ENCODE data around the gene KRTAP22-1. TPM values are rescaled to one million over a fixed set of nuclear protein-coding genes. Genes with fewer than 3 reads are reported as not detected.

Gene KRTAP22-1
- total and polyA plus RNA-seq, 2 of the 4 experiments (the other 2 are of a cell fraction), result not detected

DNA sequence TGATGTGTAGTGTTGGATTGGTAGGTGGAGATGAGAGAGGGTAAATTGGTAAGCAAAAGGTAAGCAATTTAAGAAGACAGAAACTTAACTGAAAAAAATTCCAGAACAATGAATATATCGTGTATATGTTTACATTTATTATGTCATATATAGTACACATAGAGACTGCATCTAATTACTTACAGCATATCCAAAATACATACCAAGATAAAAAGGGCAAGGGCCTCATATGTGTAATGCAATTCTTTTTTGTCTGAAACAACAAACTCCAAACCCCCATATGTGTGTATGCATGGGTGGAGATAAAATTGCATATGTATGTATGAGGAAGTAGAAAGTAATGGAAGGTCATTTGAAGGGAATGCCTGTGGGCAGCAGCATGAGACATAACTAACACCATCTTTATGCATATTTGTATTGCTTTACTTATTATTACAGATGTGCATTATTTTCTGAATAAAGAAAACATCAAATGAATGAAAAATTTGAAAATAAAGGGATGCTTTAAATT lies 46.1 kb downstream of the KRTAP22-1 start:
- in situ Hi-C loops (cut with MboI; ENCODE audit: low sequenced_read_pairs), result no loop called here
- DNase-seq (no peak), ATAC-seq (ENCODE audit: low read depth) (no peak)
- no peaks in the 10 kb centered on the region for H3K79me1 ChIP-seq (ENCODE audit: low read depth in 1 of 2, low read length in 2 of 2)
- no peak overlapping the region for H3K14ac ChIP-seq (replicated peaks; ENCODE audit: low read depth, low read length)
- no peak overlapping the region for H3K23ac ChIP-seq (ENCODE audit: low read depth, low read length)
- no peak overlapping the region for H3K4me2 ChIP-seq (ENCODE audit: low read depth, low read length)
- H3K4ac ChIP-seq (ENCODE audit: low read depth, low read length), result no peak overlapping the region
- no peak overlapping the region for H3K27ac ChIP-seq (ENCODE audit: insufficient read depth, low read length)
- H4K5ac ChIP-seq (ENCODE audit: low read depth, low read length), result no peak overlapping the region
- H3K9ac ChIP-seq (ENCODE audit: low read depth, low read length), result no peak overlapping the region
- no peak overlapping the region for H2AK5ac ChIP-seq (ENCODE audit: low read depth, low read length)
- no peaks in the 10 kb centered on the region for H3K36me3 ChIP-seq (ENCODE audit: control insufficient read depth, insufficient read depth, low read length)
- no peak overlapping the region for H2BK5ac ChIP-seq (ENCODE audit: low read depth, low read length, poor library complexity, severe bottlenecking)
- H2AFZ ChIP-seq (replicated peaks; ENCODE audit: low read length, poor library complexity), result no peak overlapping the region
- intact Hi-C loops (cut with micrococcal nuclease), result no loop called here
- H4K20me1 ChIP-seq (ENCODE audit: insufficient read depth, low read length), result no peaks in the 10 kb centered on the region
- H3K27me3 ChIP-seq (ENCODE audit: control insufficient read depth, insufficient read depth, low read length), result no peaks in the 10 kb centered on the region
- no peaks in the 10 kb centered on the region for H3K4me1 ChIP-seq (ENCODE audit: control insufficient read depth, insufficient read depth, low read length)
- no TSS peak for BruUV-seq (replicated peaks)
- no peak overlapping the region for H3K56ac ChIP-seq (ENCODE audit: extremely low read depth, insufficient read depth, low read length)
- no peak overlapping the region for H3K18ac ChIP-seq (ENCODE audit: low read depth, low read length)
- no peak overlapping the region for H2BK20ac ChIP-seq (ENCODE audit: low read depth, low read length)
- dilution Hi-C loops (cut with HindIII; ENCODE audit: low sequenced_read_pairs, unreplicated experiment), result no loop called here
- peaks cover 4% of the 10 kb centered on the region; the same call in 1 of the 2 replicates for H3K9me3 ChIP-seq (ENCODE audit: control insufficient read depth, insufficient read depth, low read length)
- H2BK15ac ChIP-seq (ENCODE audit: low read depth, low read length), result no peak overlapping the region
- no peaks in the 10 kb centered on the region for H3K9me1 ChIP-seq (ENCODE audit: insufficient read depth, low read length)
- no peak overlapping the region for H2AK9ac ChIP-seq (replicated peaks; ENCODE audit: low read depth, low read length, poor library complexity)
- H4K8ac ChIP-seq (ENCODE audit: low read depth in 2 of 2, low read length in 2 of 2), result no peak overlapping the region
- ChIA-PET POLR2A (ENCODE audit: unreplicated experiment) (no interaction called here), CTCF (no interaction called here)
- no peak overlapping the region for H3K4me3 ChIP-seq (ENCODE audit: insufficient read depth, low read depth, low read length)
- no peak overlapping the region for H4K91ac ChIP-seq (ENCODE audit: insufficient read depth, low read depth, low read length)
- TF ChIP-seq SMC3 (IDR thresholded peaks at IDR 0.05; ENCODE audit: low read depth, low read length), result no peak
- TF ChIP-seq MXI1 (IDR thresholded peaks at IDR 0.05; ENCODE audit: borderline replicate concordance, low read depth, low read length), result no peak
- no peak for TF ChIP-seq RFX5 (IDR thresholded peaks at IDR 0.05; ENCODE audit: low read depth, low read length)
- TF ChIP-seq NFE2L2 (IDR thresholded peaks at IDR 0.05; ENCODE audit: low read depth, low read length), result no peak
- TF ChIP-seq POLR2A (IDR thresholded peaks at IDR 0.05; ENCODE audit: low read depth, low read length), result no peak
- no peak overlapping the region for H2BK120ac ChIP-seq (ENCODE audit: low read depth, low read length)
- WGBS, 2 experiments (ENCODE audit: extremely low coverage in 2 of 2, insufficient read length in 1 of 2), result no CpG with 5 or more reads among the region's 1 CpG

Small RNA genes within 50 kb of the gene (microRNA-seq; reads per million reads assigned to microRNA genes)
- not detected for gene KRTAP20-1 (ENCODE audit: insufficient read depth, insufficient read length)
- gene KRTAP20-3 (ENCODE audit: insufficient read depth, insufficient read length), result not detected
- gene KRTAP20-4 (ENCODE audit: insufficient read depth, insufficient read length), result not detected
- not detected for gene KRTAP22-1 (ENCODE audit: insufficient read depth, insufficient read length)
- gene KRTAP22-2 (ENCODE audit: insufficient read depth, insufficient read length), result not detected

Small RNA genes within 50 kb of the gene (small RNA-seq; reads per million reads assigned to genes)
- gene KRTAP20-1, result 0 reads per million in 5 experiments
- gene KRTAP20-3, result 0 reads per million in 5 experiments
- 0 reads per million in 5 experiments for gene KRTAP20-4
- 0 reads per million in 5 experiments for gene KRTAP22-1
- gene KRTAP22-2, result 0 reads per million in 5 experiments

Other genes with a start within 250 kb of the KRTAP22-1 start
- not detected in 2 replicates for gene KRTAP13-2, start 228.8 kb upstream of the KRTAP22-1 start, total RNA-seq (2012; rRNA removed)
- gene KRTAP13-2, start 228.8 kb upstream of the KRTAP22-1 start, polyA plus RNA-seq (2012; rRNA removed), result not detected in 2 replicates
- gene KRTAP13-1, start 205.1 kb upstream of the KRTAP22-1 start, total RNA-seq (2012; rRNA removed), result not detected in 2 replicates
- not detected in 2 replicates for gene KRTAP13-1, start 205.1 kb upstream of the KRTAP22-1 start, polyA plus RNA-seq (2012; rRNA removed)
- gene KRTAP13-3, start 175.2 kb upstream of the KRTAP22-1 start, total RNA-seq (2012; rRNA removed), result not detected in 2 replicates
- gene KRTAP13-3, start 175.2 kb upstream of the KRTAP22-1 start, polyA plus RNA-seq (2012; rRNA removed), result not detected in 2 replicates
- not detected in 2 replicates for gene KRTAP13-4, start 170.9 kb upstream of the KRTAP22-1 start, total RNA-seq (2012; rRNA removed)
- not detected in 2 replicates for gene KRTAP13-4, start 170.9 kb upstream of the KRTAP22-1 start, polyA plus RNA-seq (2012; rRNA removed)
- not detected in 2 replicates for gene KRTAP15-1, start 160.8 kb upstream of the KRTAP22-1 start, total RNA-seq (2012; rRNA removed)
- gene KRTAP15-1, start 160.8 kb upstream of the KRTAP22-1 start, polyA plus RNA-seq (2012; rRNA removed), result not detected in 2 replicates
- not detected in 2 replicates for gene KRTAP19-1, start 120.7 kb upstream of the KRTAP22-1 start, total RNA-seq (2012; rRNA removed)
- not detected in 2 replicates for gene KRTAP19-1, start 120.7 kb upstream of the KRTAP22-1 start, polyA plus RNA-seq (2012; rRNA removed)
- gene KRTAP19-2, start 113.7 kb upstream of the KRTAP22-1 start, total RNA-seq (2012; rRNA removed), result not detected in 2 replicates
- gene KRTAP19-2, start 113.7 kb upstream of the KRTAP22-1 start, polyA plus RNA-seq (2012; rRNA removed), result not detected in 2 replicates
- gene KRTAP19-3, start 109.1 kb upstream of the KRTAP22-1 start, total RNA-seq (2012; rRNA removed), result not detected in 2 replicates
- gene KRTAP19-3, start 109.1 kb upstream of the KRTAP22-1 start, polyA plus RNA-seq (2012; rRNA removed), result not detected in 2 replicates
- gene KRTAP19-4, start 103.9 kb upstream of the KRTAP22-1 start, total RNA-seq (2012; rRNA removed), result not detected in 2 replicates
- not detected in 2 replicates for gene KRTAP19-4, start 103.9 kb upstream of the KRTAP22-1 start, polyA plus RNA-seq (2012; rRNA removed)
- gene KRTAP19-5, start 98.9 kb upstream of the KRTAP22-1 start, total RNA-seq (2012; rRNA removed), result not detected in 2 replicates
- not detected in 2 replicates for gene KRTAP19-5, start 98.9 kb upstream of the KRTAP22-1 start, polyA plus RNA-seq (2012; rRNA removed)
- gene KRTAP19-6, start 59.2 kb upstream of the KRTAP22-1 start, total RNA-seq (2012; rRNA removed), result not detected in 2 replicates
- gene KRTAP19-6, start 59.2 kb upstream of the KRTAP22-1 start, polyA plus RNA-seq (2012; rRNA removed), result not detected in 2 replicates
- gene KRTAP19-7, start 39.8 kb upstream of the KRTAP22-1 start, total RNA-seq (2012; rRNA removed), result not detected in 2 replicates
- not detected in 2 replicates for gene KRTAP19-7, start 39.8 kb upstream of the KRTAP22-1 start, polyA plus RNA-seq (2012; rRNA removed)
- not detected in 2 replicates for gene KRTAP22-2, start 10.7 kb upstream of the KRTAP22-1 start, total RNA-seq (2012; rRNA removed)
- not detected in 2 replicates for gene KRTAP22-2, start 10.7 kb upstream of the KRTAP22-1 start, polyA plus RNA-seq (2012; rRNA removed)
- gene KRTAP6-3, start 8.6 kb upstream of the KRTAP22-1 start, total RNA-seq (2012; rRNA removed), result not detected in 2 replicates
- gene KRTAP6-3, start 8.6 kb upstream of the KRTAP22-1 start, polyA plus RNA-seq (2012; rRNA removed), result not detected in 2 replicates
- gene KRTAP6-2, start 2.2 kb upstream of the KRTAP22-1 start, total RNA-seq (2012; rRNA removed), result not detected in 2 replicates
- not detected in 2 replicates for gene KRTAP6-2, start 2.2 kb upstream of the KRTAP22-1 start, polyA plus RNA-seq (2012; rRNA removed)
- not detected in 2 replicates for gene KRTAP6-1, start 12.8 kb downstream of the KRTAP22-1 start, total RNA-seq (2012; rRNA removed)
- gene KRTAP6-1, start 12.8 kb downstream of the KRTAP22-1 start, polyA plus RNA-seq (2012; rRNA removed), result not detected in 2 replicates
- not detected in 2 replicates for gene KRTAP20-1, start 15.3 kb downstream of the KRTAP22-1 start, total RNA-seq (2012; rRNA removed)
- not detected in 2 replicates for gene KRTAP20-1, start 15.3 kb downstream of the KRTAP22-1 start, polyA plus RNA-seq (2012; rRNA removed)
- not detected in 2 replicates for gene KRTAP20-4, start 19.5 kb downstream of the KRTAP22-1 start, total RNA-seq (2012; rRNA removed)
- gene KRTAP20-4, start 19.5 kb downstream of the KRTAP22-1 start, polyA plus RNA-seq (2012; rRNA removed), result not detected in 2 replicates
- gene KRTAP20-2, start 34.1 kb downstream of the KRTAP22-1 start, total RNA-seq (2012; rRNA removed), result not detected in 2 replicates
- gene KRTAP20-2, start 34.1 kb downstream of the KRTAP22-1 start, polyA plus RNA-seq (2012; rRNA removed), result not detected in 2 replicates
- not detected in 2 replicates for gene KRTAP20-3, start 41.8 kb downstream of the KRTAP22-1 start, total RNA-seq (2012; rRNA removed)
- not detected in 2 replicates for gene KRTAP20-3, start 41.8 kb downstream of the KRTAP22-1 start, polyA plus RNA-seq (2012; rRNA removed)
- gene KRTAP21-3, start 117.7 kb downstream of the KRTAP22-1 start, total RNA-seq (2012; rRNA removed), result not detected in 2 replicates
- not detected in 2 replicates for gene KRTAP21-3, start 117.7 kb downstream of the KRTAP22-1 start, polyA plus RNA-seq (2012; rRNA removed)
- not detected in 2 replicates for gene KRTAP21-2, start 146.2 kb downstream of the KRTAP22-1 start, total RNA-seq (2012; rRNA removed)
- gene KRTAP21-2, start 146.2 kb downstream of the KRTAP22-1 start, polyA plus RNA-seq (2012; rRNA removed), result not detected in 2 replicates
- gene KRTAP21-1, start 154.3 kb downstream of the KRTAP22-1 start, total RNA-seq (2012; rRNA removed), result not detected in 2 replicates
- not detected in 2 replicates for gene KRTAP21-1, start 154.3 kb downstream of the KRTAP22-1 start, polyA plus RNA-seq (2012; rRNA removed)
- not detected in 2 replicates for gene KRTAP8-1, start 212.2 kb downstream of the KRTAP22-1 start, total RNA-seq (2012; rRNA removed)
- not detected in 2 replicates for gene KRTAP8-1, start 212.2 kb downstream of the KRTAP22-1 start, polyA plus RNA-seq (2012; rRNA removed)
- gene KRTAP7-1, start 228.7 kb downstream of the KRTAP22-1 start, total RNA-seq (2012; rRNA removed), result not detected in 2 replicates
- gene KRTAP7-1, start 228.7 kb downstream of the KRTAP22-1 start, polyA plus RNA-seq (2012; rRNA removed), result not detected in 2 replicates

Measured in IMR-90 (cell line).